ENCODE measurements around the gene SRRM4.
"Not testable (repeated sequence)": the region's sequence is repeated elsewhere in the genome, so short reads cannot be mapped to it uniquely, and the experiment has no call there.

SRRM4 gene

DNA sequence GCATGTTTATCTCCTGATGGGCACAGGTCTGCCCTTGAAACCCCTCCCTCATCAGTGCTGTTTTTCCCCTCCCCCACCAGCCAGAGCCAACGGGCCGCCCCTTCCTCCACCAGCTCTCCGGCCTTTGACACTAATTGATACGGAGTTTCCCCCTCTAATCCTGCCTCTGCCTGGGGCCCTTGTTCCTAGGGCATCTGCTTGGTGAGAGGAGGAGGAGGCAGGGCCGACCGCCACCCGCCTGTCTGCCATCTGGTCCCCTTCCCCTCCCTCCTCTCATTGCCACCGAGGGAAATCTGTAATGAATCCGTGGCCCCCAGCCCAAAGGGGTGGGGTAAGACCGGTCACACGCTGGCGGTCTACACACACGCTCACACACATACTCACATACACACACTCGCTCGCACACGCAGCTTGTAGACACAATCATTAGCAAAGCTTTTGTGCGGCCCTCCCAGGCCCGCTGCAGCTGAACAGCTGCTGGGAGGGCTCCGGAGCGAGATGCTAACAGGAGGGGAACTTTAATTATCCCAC lies 27.4 kb downstream of the SRRM4 start:
- DNase-seq: no peak

DNA sequence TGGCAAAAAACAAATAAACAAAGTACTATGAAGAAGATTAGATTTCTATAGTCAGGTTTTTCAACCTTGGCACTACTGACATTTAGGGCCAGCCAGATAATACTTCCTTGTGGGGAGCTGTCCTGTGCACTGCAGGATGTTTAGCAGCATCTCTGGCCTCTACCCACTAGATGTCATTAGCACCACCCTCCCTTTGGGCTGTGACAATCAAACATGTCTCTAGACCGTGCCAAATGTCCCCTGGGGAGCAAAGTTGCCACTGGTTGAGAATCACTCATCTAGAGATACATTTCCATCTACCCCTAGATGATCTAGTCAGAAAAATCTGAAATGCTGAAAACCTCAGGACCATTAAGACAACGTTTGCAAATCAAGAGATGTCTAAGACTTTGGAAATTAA lies 29.9 kb downstream of the SRRM4 start:
- DNase-seq: no peak

DNA sequence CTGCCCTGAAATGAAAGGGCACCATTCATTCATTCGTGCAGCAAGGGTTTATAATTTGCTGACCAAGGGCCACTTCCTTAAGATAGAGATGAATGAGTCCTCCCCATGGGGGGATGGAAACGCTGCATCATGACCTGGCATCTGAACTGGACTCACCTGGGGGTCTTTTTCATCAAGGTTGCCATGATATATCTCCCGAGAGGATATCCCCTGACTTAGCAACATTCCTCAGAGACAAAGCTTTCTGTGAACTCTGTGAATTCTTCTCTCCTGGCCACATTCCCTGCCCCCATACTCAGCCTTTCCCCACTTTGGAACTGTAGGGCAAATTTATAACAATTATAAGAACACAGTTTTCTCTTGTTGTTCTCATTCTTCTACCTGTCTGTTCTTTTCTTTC lies 30.8 kb downstream of the SRRM4 start:
- no peak for DNase-seq

DNA sequence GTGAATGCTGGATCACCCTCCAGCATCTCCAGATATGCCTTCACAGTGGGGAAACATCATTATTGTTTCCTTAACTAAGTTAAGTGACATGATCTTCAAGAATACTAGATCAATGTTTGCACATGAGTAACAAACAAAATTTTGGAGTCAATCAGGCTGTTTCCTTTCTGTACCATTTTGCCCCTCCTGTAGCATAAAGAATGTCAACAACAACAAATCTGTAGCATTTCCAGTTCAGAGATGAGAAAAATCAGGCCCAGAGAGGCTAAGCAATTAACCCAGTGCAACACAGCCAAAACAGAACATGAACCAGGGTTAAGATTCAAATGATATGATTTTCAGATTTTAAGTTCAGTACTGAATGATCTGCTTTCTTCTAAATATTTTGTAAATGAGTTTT lies 31.7 kb downstream of the SRRM4 start:
- no peak for DNase-seq

DNA sequence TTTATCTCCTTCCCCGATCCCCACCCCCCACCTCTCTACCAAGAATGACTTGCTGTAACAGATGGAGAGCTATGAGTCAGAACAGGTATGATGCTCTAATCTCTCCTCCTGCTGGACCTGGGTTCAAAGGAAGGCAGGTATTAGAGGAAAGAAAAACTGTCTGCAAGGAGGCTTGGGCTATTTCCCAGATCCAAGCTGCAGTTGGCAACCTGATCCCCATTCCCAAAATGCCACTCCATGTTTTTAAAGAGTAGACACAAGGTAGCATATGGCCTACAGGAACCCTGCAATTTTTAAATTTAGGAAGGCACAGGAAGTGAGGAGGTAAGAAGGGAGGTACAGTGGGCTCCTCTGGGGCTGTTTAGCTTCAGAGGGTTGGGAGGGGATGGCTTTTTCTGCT lies 33.0 kb downstream of the SRRM4 start:
- no peak for DNase-seq

DNA sequence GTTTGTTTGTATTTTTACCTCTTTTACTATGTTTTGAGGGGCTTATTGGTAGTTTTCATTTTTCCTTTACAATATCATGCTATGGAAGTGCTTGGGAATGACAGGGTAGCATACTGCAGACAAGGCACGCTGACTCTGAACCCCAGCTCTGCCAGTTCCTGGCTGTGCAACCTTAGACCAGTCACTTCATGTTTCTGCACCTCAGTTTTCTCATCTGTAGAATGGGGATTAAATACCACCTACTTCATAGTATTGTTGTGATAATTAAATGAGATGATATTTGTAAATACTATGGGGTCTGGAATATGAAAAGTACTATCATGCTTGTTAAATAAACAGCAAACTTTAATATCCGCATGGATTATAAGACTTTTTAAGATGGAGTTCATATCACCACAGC lies 35.4 kb downstream of the SRRM4 start:
- DNase-seq: no peak

DNA sequence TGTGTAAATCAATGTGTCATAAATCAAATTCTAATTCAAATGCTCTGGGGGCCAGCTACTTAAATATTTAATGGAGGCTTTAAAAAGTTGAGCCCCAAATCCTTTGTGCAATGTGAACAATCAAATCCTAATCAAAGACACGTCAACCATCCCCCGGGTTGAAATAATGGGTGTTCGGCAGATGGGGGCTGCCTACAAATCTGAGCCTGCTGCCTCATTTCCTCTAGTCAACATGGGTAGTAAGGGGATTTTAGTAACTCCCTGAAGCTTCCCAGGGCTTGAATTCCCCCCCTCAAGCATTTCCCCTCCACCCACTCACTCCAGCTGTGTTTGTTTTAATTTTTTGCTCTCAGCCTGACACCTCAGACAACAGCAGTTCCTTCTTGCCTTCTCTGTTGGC lies 37.8 kb downstream of the SRRM4 start:
- DNase-seq: no peak

DNA sequence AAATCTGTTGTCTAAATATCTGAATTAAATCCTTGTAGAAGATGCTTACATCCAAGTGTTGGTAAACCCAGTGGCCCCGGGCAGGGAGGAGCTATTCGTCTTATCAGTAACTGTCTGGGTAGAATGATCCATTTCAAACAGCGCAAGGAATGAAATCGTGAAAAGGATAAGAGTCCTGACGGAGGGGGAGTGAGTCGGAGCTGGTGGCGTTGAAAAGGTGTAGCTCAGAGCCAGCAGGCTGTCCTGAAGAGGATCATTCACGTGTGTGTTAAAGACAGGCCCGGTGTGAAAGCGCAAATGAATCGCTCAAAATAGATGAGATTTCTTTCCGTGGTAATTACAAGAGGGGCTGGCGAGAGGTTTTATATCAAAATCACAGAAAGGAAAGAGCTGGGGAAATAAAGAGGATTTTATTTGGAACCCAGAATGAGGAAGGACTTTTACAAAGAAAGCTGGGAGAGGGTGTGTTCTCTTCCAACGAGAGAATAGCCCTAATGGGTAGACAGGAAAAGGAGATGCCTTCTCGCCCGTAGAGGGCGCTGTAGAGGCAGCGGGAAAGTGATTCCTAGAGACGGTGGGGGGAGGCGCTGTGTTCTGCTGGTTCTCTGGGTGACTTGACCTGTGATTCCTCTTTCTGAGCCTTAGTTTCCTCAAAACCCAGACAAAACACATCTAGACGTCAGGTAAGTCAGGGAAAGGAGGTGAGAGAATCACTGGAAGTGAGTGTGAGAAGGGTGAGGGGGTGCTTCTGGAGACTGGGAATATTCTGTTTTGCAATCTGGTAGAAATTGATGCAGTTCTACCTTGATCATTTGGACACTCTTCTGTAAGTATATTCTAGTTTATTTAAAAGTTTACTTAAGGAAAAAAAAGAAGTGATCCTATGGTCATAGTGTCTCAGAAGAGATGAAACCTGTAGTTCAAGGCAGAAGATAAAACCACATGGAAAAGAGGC lies 39.3 kb downstream of the SRRM4 start:
- no peak for DNase-seq

DNA sequence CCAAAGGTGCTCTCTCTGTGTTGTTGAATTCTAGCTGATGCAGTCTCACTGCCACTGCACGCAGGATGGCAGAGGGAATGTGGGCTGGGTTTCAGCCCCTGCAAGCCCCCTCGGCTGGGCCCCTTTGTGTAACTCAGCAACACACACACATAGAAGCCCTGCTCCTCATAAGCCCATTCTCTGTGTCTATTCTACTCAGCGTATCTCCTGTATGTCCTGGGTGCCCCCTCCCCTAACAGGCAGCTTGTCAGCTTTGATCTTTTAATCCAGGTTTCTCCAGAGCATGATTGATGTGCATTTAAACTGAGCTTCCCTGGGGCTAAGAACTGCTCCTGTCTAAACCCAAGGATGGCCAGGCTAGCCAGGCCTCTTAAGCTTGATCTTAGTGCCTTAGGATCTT lies 43.0 kb downstream of the SRRM4 start:
- DNase-seq: no peak

DNA sequence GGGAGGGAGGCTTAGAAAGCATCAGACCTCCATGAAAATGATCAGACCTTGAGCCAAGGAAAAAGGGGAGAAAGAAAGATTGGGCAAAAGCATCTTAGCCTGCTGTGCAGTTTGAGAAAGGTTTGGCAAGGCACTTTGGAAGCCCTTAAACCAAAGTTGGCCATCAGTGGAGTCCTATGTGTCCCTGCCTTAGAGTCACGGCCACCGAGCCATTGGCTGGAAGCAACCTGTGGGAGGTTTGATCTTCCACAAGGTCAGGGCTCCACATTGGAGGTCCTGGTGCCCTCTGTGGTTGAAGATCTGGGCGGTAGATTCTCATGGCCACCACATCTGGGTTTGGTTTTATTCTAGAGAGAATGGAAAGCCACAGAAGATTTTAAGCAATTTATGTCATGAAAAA lies 44.4 kb downstream of the SRRM4 start:
- DNase-seq: no peak

DNA sequence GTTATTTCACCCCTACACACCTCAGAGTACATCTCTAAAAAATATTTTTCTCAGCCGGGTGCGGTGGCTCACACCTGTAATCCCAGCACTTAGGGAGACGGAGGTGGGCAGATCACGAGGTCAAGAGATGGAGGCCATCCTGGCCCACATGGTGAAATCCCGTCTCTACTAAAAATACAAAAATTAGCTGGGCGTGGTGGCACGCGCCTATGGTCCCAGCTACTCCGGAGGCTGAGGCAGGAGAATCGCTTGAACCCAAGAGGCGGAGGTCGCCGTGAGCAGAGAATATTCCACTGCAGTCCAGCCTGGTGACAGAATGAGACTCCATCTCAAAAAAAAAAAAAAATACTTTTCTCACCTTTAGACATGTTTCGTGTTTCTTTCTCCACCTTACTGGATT lies 52.0 kb downstream of the SRRM4 start:
- not testable (repeated sequence) for DNase-seq

DNA sequence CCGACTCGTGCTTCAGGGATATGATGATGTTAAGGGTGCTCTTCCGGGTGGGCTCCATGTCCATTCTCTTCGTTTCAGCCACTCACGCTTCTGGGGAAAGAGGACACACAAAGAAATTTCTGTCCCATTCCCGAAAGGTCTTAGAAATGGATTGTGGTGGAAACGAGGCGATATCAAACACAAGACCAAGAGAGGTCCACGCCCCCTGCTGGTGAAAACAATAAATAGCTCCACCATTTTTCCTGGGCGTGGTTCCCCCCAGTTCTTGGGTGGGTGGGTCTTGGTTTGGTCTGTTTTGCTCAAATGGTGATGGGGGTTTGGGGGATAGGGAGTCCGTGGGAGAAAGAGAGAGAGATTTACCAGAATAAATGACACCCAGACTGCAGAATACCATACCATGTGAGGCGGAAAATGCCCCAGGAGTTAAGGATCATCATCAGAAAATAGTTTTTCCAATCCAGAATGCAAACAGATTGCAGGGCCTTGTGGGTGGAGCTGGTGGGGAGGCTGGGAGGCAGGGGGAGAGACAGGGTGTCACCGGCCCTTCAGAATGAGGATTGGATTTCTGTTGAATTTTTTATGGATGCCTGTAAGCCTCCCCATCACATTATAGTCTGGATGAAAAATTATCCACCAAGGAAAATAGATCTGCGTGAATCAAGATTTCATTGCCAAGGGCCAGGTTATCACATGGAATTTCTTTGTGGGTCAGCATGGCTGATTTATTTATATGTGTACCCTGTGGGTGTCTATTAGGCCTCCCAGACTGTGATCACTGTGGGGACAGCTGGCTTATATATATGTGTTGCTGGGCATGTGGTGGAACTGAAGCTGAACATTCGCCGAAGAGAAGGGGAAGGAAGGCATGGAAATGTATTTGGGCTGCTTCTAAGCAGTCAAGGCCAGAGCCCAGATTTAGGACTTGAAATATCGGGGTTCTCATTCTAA lies 55.8 kb downstream of the SRRM4 start:
- no peak for DNase-seq

DNA sequence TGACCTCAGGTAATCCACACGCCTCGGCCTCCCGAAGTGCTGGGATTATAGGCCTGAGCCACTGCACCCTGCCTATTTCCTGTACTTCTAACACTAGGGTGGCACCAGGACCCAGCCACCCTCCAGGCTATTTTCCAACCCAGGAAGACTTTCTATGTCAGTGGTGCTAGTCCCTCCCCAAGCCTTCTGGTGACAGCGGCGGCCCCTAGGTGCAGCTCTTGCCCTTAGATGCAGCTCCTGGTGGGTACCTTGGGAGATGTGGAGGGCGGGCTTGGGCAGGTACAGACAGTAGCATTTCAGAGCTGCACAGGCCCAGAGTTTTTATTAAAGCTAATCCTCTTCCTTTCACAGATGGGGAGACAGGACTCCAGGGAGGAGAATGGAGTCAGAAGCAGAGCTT lies 62.8 kb downstream of the SRRM4 start:
- no peak for DNase-seq

DNA sequence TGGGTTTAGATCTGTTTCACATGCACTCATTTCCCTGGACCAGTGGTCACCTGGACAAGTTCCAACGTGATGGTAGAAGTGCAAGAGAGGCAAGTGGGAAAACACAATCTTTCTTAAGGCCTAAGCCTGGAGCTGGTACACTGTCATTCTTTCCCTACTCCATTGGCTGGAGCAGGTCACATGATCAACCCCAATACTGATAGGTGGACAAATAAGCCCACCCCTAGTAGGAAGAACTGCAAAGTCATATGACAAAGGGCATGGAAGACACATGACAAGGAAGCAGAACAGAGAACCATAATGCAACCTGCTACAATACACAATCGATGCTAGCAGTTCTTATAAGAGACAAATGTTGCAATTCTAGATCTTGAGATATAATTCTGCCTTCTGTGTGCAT lies 66.3 kb downstream of the SRRM4 start:
- no peak for DNase-seq

DNA sequence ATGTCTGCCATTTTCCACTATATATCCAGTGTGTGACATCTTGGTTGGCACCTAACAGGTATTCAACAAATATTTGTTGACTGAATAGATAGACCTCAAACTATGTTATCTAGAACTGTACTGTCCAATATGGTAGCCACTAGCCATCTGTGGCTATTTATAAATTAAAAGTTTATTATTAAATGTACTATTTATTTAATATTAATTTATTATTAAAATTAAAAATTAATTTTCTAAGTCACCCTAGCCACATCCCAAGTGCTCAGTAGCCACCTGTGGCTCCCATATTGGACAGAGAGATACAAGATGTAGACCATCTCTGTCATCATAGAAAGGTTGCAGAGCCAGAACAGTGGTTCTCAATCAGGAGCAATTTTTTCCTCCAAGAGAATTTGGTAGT lies 69.3 kb downstream of the SRRM4 start:
- DNase-seq: no peak

DNA sequence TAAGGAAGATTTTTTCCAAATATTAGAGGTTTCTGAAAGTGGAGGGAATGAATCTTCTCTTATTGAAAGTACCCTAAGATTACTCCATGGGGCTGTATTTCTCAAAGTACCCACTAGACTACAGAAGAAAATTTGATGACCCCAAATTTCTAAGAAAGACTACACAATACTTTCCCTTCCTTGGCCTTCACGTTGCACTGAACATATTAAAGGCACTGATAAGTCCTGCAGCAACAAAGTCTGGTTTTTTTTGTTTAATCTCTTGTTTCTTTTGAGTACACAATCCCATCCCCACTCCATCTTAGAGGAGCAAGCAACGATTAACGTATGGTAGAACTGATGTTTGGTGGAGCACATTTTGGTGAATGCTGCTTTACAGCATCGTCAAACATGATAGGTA lies 70.1 kb downstream of the SRRM4 start:
- no peak for DNase-seq

DNA sequence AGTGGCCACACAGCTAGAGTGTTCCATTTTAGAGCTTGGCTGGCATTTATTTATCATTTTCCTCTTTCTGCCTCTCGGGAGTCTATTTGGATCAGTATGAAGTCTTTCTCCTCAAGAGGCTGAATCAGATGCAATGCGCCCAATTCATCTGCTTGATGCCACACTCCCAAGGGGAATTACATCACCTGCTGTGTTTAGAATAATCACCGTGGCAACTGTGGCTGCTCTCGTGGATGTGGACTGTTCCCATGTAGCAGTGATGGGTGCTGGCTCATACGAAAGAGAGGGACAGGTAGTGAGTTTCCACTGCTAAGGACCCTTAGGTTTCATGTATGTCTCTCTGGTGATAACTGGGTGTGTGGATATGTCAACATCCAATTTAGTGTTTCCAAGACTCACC lies 70.7 kb downstream of the SRRM4 start:
- no peak for DNase-seq

DNA sequence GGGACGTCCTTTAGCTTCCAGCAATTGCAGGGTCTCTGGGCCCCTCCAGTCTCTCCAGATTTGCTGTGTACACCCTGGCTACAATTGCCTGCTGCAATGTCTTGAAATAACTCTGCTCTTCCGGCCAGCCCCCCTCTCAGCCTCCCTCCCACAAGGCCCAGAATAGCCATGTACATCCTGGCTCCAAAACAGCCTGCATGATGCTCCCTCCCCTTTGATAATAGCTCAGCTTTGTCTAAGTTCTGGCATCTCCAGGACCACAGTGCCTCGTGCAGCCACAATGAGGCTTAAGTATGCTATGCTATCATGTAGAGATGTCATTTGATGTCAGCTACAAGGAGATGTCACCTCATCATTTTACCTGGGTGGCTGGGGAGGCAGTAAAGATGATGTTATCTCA lies 74.6 kb downstream of the SRRM4 start:
- DNase-seq: no peak

DNA sequence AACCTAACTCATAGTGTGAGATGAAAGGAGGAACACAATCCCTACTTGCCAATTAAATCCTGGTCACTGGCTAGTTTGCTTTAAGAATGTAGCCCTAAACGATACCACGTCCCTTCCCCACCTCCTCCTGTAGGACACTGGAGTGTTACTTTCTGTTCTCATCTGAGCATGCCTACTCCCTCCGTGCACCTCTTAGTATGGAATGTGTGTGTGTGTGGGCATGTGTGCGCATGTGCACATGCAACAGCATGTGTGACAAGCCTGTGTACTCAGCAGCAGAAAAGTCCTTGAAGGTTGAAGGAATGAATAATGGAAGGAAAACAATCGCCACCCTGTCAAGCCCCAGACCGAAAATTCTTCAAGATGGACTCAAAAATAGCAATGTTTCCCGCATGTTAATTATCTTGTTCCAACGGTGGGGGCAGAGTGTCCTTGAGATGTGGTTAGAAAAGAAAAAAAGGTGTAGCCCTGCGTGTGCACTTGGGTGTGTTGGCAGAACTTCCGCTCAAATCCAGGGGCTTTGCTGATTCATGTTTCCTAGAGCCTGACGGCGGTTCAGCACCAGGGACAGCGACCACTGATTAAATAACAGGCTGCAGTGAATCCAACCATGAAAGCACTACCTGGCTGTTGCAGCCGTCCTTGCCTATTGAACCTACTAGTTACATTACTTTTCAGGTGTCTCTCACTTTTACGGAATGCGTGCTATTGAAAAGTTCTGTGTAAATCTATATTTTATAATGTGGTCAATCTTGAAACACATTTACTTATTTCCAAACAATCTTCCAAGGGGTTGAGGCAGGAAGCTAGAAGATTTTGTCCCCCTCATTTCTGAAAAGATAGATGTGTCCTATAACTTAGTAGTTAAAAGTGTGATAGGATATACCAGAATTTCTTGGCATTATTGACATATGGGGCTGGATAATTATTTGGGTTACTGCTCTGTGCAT lies 79.8 kb downstream of the SRRM4 start:
- DNase-seq: no peak

DNA sequence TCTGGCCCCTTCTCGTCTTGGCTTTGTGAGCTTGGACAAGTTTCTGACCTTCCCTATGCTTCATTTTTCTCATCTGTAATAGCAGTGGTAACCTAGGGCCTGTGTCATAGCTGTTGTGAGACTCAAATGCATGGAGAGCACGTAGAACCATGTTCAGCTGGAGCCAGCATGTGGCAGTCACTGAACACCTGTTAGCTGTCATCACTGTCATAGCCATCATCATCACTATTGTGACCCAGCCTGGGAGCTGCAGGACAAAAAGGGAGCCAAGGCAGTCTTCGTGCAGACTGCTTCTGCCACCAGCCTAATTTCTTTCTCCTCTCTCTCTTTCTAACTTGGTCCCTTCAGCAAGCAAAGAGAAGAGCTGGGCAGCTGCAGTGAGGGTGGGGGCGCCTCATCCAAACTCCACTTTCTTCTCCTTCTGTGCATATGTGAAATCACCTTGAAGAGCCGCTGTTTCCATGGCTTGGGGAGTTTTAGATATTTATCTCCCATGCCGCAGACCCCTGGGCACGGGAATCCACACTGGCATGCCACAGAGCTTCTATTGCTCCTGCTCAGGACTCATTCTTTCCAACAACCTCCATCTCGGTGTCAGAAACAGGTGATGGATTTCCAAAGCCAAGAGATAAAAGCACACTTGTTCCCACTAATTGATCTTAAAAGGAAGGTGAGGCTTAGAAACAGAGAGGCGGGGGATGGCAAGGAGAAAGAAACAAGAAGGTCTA lies 87.0 kb downstream of the SRRM4 start:
- no peak for DNase-seq

DNA sequence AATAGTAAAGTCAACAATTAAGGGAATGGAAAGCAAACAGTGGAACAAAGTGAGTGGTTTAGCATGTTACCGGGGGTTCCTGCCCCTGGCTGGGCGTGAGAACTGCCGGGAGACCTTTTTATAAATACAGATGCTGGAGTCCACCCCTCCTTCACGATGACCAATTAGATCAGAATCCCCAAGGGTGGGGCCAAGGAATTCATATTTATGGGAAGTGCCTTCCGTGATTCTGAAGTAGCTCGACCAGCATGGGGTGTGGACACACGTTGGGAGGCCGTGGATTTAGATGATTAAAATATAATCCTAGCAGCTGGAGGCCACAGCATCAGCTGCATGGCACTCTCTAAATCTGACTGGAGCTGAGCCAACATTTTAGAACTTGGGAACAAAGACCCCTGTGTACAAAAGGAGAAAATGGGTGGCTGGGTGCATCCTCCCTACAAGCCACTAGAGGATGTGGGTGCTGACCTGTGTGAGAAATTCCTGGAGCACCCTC lies 87.9 kb downstream of the SRRM4 start:
- DNase-seq: no peak

DNA sequence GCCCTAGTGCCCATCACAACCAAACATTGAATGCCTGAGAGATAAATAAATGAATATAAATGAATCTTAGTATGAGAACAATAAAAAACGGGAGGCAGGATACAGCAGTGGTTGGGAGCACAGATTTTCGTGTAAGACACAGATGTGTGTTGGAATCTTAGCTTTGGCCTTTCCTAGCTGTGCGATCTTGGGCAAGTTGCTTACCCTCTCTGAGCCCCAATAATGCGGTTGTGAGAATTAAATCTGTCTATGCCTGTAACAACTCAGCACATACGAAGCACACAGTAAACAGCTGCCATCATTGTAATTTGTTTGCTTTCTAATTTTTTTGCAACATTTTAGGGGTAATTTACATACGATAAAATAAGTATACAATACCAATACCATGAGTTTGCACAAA lies 89.8 kb downstream of the SRRM4 start:
- no peak for DNase-seq

All from NCI-H226 (cell line).